Measurements from ENCODE around the gene PLEKHA5. TPM values are rescaled to one million over a fixed set of nuclear protein-coding genes. Genes with fewer than 3 reads are reported as not detected.
A peak's percentile ranks its signal among the peaks of the same experiment; 100 is the strongest.

PLEKHA5 gene
- total RNA-seq, 2 donors from 2014 or later, result 10.2 to 29.8 TPM

GRCh38 chr12:19402743-19403431 lies 273.4 kb downstream of the PLEKHA5 start:
- Histone ChIP-seq H3K27ac (no peak overlapping the region), H3K9me3 (no peaks in the 10 kb centered on the region), H3K36me3 (replicated peaks in 1 of 2; ENCODE audit: insufficient read depth in 1 of 2, low read depth in 2 of 2) (no peaks in the 10 kb centered on the region), H3K4me3 (no peak overlapping the region), H3K4me1 (no peaks in the 10 kb centered on the region), H3K27me3 (no peaks in the 10 kb centered on the region)
- ATAC-seq, result peak; percentile 82
- WGBS, 2 donors, result 53% methylated on average over 3 to 4 of the region's 4 CpGs
- no peak for TF ChIP-seq POLR2A (IDR thresholded peaks at IDR 0.05)
- TF ChIP-seq, protein P1, sequence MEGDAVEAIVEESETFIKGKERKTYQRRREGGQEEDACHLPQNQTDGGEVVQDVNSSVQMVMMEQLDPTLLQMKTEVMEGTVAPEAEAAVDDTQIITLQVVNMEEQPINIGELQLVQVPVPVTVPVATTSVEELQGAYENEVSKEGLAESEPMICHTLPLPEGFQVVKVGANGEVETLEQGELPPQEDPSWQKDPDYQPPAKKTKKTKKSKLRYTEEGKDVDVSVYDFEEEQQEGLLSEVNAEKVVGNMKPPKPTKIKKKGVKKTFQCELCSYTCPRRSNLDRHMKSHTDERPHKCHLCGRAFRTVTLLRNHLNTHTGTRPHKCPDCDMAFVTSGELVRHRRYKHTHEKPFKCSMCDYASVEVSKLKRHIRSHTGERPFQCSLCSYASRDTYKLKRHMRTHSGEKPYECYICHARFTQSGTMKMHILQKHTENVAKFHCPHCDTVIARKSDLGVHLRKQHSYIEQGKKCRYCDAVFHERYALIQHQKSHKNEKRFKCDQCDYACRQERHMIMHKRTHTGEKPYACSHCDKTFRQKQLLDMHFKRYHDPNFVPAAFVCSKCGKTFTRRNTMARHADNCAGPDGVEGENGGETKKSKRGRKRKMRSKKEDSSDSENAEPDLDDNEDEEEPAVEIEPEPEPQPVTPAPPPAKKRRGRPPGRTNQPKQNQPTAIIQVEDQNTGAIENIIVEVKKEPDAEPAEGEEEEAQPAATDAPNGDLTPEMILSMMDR (IDR thresholded peaks at IDR 0.05), result no peak
- peak; percentile 40 to 58 (median 48) for DNase-seq
- intact Hi-C loops (cut with DNase I), result no loop called here

- 90 to 93% methylated on average over 16 of the region's 16 CpGs for WGBS, 2 donors
- Histone ChIP-seq H3K36me3 (replicated peaks in 1 of 2; ENCODE audit: insufficient read depth in 1 of 2, low read depth in 2 of 2) (no peaks in the 10 kb centered on the region), H3K27ac (no peak overlapping the region), H3K4me3 (no peak overlapping the region), H3K27me3 (no peaks in the 10 kb centered on the region), H3K4me1 (no peaks in the 10 kb centered on the region), H3K9me3 (no peaks in the 10 kb centered on the region)
- DNase-seq (no peak), ATAC-seq (no peak)
- TF ChIP-seq, protein P1 (IDR thresholded peaks at IDR 0.05), result no peak
- TF ChIP-seq POLR2A (IDR thresholded peaks at IDR 0.05), result no peak
- intact Hi-C loops (cut with DNase I), result no loop called here
Measured at GRCh38 chr12:19404242-19404880, 274.8 kb downstream of the PLEKHA5 start.

GRCh38 chr12:19409376-19409775 lies 279.8 kb downstream of the PLEKHA5 start:
- intact Hi-C loops (cut with DNase I), result no loop called here
- Histone ChIP-seq H3K27ac (no peak overlapping the region), H3K4me3 (no peak overlapping the region), H3K4me1 (no peaks in the 10 kb centered on the region), H3K36me3 (replicated peaks in 1 of 2; ENCODE audit: insufficient read depth in 1 of 2, low read depth in 2 of 2) (no peaks in the 10 kb centered on the region), H3K27me3 (no peaks in the 10 kb centered on the region), H3K9me3 (no peaks in the 10 kb centered on the region)
- ATAC-seq, result no peak
- TF ChIP-seq, protein P1 (IDR thresholded peaks at IDR 0.05), result no peak
- no peak for TF ChIP-seq POLR2A (IDR thresholded peaks at IDR 0.05)
- DNase-seq, result no peak
- 11 to 25% methylated on average over 3 of the region's 3 CpGs for WGBS, 2 donors

DNA sequence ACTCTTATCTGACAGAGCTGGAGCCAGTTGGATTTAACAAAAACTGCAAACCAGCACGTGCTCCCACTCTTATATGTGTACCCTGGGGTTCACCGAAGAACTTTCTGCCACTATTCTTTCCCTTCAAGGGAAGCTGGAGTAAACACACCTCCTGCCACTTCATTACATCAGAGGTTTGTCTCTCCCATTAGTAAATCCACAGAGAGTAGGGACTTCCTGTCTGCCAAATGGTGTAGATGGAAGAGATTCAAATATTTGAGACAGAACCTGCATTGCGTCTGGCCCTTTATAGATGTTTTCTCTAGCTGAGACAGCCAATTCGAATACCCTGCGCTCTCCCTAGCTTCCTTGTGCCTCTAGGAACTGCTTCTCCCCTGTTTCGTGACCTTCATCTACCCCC lies 280.7 kb downstream of the PLEKHA5 start:
- intact Hi-C loops (cut with DNase I), result no loop called here
- Histone ChIP-seq H3K27me3 (no peaks in the 10 kb centered on the region), H3K4me3 (no peak overlapping the region), H3K27ac (no peak overlapping the region), H3K9me3 (no peaks in the 10 kb centered on the region), H3K36me3 (replicated peaks in 1 of 2; ENCODE audit: insufficient read depth in 1 of 2, low read depth in 2 of 2) (no peaks in the 10 kb centered on the region), H3K4me1 (no peaks in the 10 kb centered on the region)
- TF ChIP-seq, protein P1 (IDR thresholded peaks at IDR 0.05), result no peak
- TF ChIP-seq POLR2A (IDR thresholded peaks at IDR 0.05), result no peak
- 53 to 54% methylated on average over 6 of the region's 6 CpGs for WGBS, 2 donors
- no peak for DNase-seq
- no peak for ATAC-seq

All from body of pancreas (tissue), 4 donors.